ENCODE results near the gene ABI3BP.

DNA sequence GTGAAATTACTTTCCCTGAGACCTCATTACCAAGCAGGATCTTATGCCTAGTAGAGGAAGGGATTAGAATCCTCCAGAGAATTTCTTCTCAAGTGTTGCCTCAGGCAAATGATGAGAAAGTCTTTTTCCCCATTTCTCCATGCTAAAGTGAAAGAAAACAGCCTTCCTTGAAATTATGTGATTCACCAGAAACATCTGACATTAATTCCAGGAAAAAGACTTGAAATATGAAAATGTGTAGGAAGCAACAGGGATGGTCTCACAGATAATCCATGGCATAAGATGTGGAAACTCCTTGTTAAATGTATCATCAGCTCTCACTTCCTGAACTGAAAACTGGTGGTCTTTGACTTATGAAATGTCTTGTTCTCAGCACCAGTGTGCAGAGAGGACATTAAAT lies 17.9 kb upstream of the ABI3BP start:
- TF ChIP-seq, protein P1, sequence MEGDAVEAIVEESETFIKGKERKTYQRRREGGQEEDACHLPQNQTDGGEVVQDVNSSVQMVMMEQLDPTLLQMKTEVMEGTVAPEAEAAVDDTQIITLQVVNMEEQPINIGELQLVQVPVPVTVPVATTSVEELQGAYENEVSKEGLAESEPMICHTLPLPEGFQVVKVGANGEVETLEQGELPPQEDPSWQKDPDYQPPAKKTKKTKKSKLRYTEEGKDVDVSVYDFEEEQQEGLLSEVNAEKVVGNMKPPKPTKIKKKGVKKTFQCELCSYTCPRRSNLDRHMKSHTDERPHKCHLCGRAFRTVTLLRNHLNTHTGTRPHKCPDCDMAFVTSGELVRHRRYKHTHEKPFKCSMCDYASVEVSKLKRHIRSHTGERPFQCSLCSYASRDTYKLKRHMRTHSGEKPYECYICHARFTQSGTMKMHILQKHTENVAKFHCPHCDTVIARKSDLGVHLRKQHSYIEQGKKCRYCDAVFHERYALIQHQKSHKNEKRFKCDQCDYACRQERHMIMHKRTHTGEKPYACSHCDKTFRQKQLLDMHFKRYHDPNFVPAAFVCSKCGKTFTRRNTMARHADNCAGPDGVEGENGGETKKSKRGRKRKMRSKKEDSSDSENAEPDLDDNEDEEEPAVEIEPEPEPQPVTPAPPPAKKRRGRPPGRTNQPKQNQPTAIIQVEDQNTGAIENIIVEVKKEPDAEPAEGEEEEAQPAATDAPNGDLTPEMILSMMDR (IDR thresholded peaks at IDR 0.05 in 2 of 3, conservative IDR thresholded peaks at IDR 0.05 in 1 of 3; ENCODE audit: control insufficient read depth in 2 of 3, extremely low read depth in 1 of 3, insufficient read depth in 1 of 3, low read depth in 3 of 3, low read length in 3 of 3), result no peak
- TF ChIP-seq BCL11A (IDR thresholded peaks at IDR 0.05; ENCODE audit: low read depth, low read length) (no peak), POLR2A (IDR thresholded peaks at IDR 0.05; ENCODE audit: low read depth, low read length) (no peak), MEF2A (IDR thresholded peaks at IDR 0.05; ENCODE audit: insufficient read depth, low read depth, low read length) (no peak), NR2C2 (IDR thresholded peaks at IDR 0.05; ENCODE audit: borderline replicate concordance, control insufficient read depth, insufficient read length, low read depth) (no peak), TAF1 (IDR thresholded peaks at IDR 0.05; ENCODE audit: borderline replicate concordance, low read depth, low read length) (no peak), EP300 (IDR thresholded peaks at IDR 0.05; ENCODE audit: borderline replicate concordance in 1 of 2, control insufficient read depth in 1 of 2, low read depth in 2 of 2, low read length in 2 of 2) (no peak)
- TF ChIP-seq, protein P2, sequence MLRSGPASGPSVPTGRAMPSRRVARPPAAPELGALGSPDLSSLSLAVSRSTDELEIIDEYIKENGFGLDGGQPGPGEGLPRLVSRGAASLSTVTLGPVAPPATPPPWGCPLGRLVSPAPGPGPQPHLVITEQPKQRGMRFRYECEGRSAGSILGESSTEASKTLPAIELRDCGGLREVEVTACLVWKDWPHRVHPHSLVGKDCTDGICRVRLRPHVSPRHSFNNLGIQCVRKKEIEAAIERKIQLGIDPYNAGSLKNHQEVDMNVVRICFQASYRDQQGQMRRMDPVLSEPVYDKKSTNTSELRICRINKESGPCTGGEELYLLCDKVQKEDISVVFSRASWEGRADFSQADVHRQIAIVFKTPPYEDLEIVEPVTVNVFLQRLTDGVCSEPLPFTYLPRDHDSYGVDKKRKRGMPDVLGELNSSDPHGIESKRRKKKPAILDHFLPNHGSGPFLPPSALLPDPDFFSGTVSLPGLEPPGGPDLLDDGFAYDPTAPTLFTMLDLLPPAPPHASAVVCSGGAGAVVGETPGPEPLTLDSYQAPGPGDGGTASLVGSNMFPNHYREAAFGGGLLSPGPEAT (IDR thresholded peaks at IDR 0.05; ENCODE audit: low read depth), result no peak
